Neural progenitor cell (in vitro differentiated cells): ENCODE data around the gene ATP1A4.

Experiments used
- EZH2 ChIP-seq: fragments of 200-600 bp; sonication (generic); IDR thresholded peaks from 2 replicates; pipeline ENCODE4 v1.6.1; 2017; ENCODE audit warnings: antibody characterized with exemption, mild to moderate bottlenecking, moderate library complexity
- EZH2phosphoT487 ChIP-seq: fragments of 200-600 bp; sonication (generic); IDR thresholded peaks from 2 replicates; pipeline ENCODE4 v1.6.1; 2017; ENCODE audit warnings: antibody characterized with exemption
- TF ChIP-seq, protein P1 (sequence below): fragments of 200-600 bp; sonication (generic); IDR thresholded peaks from 2 replicates; pipeline ENCODE4 v1.5.1; 2017; ENCODE audit warnings: antibody characterized with exemption, mild to moderate bottlenecking

DNA sequence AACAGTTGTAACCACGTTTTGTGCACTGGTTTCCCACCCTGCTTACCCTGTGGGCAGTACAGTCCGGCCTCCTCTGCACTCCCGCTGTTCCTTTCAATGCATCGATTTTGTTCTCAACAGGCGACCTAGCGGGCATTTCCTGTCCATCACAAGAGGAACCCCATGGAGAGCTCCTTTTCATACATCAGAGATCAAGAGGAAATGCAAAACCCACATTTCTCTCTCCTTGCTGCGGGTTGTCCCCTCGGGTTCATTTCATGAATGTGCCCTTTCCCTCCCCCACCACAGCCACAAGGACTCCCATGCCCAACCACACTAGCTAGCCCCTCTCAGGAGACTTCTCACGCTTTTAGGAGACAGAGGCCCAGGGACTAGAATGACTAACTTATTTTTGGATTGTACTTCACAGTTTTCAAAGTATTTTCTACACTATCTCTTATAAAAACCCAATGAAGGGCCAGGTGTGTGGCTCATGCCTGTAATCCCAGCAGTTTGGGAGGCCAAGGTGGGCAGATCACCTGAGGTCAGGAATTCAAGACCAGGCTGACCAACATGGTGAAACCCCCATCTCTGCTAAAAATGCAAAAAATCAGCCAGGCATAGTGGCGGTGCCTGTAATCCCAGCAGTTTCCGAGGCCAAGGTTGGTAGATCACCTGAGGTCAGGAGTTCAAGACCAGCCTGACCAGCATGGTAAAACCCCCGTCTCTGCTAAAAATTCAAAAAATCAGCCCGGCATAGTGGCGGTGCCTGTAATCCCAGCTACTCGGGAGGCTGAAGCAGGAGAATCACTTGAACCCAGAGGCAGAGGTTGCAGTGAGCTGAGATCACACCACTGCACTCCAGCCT lies 18.4 kb downstream of the ATP1A4 start:
- TF ChIP-seq EZH2phosphoT487 (no peak), EZH2 (no peak)
- TF ChIP-seq, protein P1, sequence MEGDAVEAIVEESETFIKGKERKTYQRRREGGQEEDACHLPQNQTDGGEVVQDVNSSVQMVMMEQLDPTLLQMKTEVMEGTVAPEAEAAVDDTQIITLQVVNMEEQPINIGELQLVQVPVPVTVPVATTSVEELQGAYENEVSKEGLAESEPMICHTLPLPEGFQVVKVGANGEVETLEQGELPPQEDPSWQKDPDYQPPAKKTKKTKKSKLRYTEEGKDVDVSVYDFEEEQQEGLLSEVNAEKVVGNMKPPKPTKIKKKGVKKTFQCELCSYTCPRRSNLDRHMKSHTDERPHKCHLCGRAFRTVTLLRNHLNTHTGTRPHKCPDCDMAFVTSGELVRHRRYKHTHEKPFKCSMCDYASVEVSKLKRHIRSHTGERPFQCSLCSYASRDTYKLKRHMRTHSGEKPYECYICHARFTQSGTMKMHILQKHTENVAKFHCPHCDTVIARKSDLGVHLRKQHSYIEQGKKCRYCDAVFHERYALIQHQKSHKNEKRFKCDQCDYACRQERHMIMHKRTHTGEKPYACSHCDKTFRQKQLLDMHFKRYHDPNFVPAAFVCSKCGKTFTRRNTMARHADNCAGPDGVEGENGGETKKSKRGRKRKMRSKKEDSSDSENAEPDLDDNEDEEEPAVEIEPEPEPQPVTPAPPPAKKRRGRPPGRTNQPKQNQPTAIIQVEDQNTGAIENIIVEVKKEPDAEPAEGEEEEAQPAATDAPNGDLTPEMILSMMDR = no peak
